ENCODE data around the gene NECAP2.
"Not testable (repeated sequence)": the region's sequence is repeated elsewhere in the genome, so short reads cannot be mapped to it uniquely, and the experiment has no call there.

Gene NECAP2

DNA sequence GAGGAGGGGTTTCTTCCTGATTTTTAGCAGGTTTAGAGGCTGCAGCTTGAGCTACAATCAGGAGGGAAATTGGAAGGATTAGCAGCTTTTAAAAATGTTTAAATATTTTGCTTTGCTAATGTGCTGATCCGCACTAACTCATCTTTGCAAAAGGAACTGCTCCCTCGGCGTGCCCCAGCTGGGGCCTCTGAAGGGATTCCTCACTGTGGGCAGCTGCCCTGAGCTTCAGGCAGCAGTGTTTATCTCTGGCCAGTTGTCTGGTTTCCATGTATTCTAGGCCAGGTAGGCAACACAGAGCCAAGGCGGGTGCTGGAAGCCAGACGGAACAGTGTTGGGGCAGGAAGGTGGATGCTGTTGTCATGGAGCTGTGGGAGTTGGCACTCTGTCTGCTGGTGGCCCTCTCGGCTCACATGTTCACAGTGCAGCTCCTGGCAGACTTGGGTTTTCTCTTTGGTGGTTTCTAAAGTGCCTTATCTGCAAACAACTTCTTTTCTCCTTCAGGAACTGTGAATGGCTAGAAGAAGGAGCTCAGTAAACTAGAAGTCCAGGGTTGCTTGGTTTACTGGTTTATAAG, 18.9 kb downstream of the NECAP2 start:
- DNase-seq (ENCODE audit: low read depth, low spot score) = no peak

DNA sequence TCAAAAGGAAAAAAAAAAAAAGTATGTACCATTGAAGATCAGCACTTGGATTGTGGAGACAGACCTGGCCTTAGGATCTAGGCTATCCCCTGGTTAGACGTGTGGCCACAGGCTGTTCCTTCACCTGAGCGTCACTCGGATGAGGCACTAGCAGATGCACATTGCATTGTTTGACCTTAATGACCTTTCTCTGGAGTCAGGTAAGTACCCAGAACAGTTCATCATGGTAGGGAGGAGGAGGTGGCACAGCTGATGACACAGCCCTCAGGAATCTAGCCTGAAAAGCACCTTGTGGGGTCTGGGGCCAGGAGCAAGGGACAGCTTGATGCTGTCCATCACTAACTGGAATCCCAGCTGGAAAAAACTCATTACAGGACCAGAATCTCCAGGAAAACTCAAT, 21.2 kb downstream of the NECAP2 start:
- DNase-seq (ENCODE audit: low read depth, low spot score) = no peak

DNA sequence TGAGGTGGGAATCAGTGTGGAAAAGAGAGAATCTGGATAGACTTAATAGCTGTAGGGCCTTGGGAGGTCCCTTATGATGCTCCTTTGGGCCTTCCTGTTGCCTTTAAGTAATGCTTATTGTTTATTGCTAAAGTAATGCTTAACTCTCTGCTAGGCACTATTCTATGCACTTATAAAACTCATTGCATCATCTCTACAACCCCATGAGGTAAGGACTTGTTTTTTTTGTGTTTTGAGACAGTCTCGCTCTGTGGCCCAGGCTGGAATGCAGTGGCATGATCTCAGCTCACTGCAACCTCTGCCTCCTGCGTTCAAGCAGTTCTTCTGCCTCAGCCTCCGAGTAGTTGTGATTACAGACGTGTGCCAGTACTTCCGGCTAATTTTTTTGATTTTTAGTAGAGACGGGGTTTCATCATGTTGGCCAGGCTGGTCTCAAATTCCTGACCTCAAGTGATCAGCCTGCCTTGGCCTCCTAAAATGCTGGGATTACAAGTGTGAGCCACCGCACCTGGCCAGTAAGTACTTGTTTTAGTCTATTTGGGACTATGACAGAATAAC, 22.3 kb downstream of the NECAP2 start:
- DNase-seq (ENCODE audit: low read depth, low spot score) = no peak

DNA sequence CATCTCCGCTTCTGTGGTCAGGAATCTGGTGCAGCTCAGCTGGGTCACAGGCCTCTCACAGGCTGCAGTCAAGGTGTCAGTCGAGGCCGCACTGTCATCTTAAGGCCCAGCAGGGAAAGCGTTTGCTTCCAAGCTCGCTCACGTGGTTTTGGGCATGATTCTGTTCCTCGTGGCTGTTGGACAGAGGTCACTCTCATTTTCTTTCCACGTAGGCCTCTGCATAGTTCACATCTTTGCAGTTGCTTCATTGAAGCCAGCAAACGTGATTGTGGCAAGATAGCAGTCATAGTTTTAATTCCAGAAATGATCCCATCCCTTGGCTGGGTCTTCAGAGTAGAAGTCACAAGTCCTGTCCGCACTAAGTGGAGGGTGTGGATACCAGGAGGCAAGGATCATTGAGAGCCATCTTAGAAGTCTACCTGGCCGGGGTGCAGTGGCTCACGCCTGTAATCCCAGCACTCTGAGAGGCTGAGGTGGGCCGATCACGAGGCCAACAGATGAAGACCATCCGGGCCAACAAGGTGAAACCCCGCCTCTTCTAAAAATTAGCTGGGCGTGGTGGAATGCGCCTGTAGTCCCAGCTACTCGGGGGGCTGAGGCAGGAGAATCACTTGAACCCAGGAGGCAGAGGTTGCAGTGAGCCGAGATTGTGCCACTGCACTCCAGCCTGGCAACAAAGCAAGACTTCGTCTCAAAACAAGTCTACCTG, 24.5 kb downstream of the NECAP2 start:
- no peak for DNase-seq (ENCODE audit: low read depth, low spot score)

DNA sequence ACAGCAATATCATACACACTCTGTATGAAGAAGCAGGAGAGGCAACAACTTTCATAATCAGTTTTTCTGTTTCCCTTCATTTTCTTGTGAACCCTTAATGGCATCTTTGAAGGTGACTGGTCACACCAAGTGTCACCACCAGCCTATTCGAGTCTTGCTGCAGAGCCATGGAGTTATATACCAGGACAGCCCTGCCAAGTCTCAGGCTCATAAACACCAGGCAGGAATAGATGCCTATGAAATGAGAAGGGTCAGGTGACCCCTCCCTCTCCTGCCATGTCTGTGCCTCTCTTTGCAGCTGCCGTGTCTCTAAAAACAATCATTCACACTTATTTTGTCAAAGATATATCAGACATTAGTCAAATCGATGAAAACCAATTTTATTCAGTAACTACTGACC, 28.0 kb downstream of the NECAP2 start:
- DNase-seq (ENCODE audit: low read depth, low spot score) = no peak

DNA sequence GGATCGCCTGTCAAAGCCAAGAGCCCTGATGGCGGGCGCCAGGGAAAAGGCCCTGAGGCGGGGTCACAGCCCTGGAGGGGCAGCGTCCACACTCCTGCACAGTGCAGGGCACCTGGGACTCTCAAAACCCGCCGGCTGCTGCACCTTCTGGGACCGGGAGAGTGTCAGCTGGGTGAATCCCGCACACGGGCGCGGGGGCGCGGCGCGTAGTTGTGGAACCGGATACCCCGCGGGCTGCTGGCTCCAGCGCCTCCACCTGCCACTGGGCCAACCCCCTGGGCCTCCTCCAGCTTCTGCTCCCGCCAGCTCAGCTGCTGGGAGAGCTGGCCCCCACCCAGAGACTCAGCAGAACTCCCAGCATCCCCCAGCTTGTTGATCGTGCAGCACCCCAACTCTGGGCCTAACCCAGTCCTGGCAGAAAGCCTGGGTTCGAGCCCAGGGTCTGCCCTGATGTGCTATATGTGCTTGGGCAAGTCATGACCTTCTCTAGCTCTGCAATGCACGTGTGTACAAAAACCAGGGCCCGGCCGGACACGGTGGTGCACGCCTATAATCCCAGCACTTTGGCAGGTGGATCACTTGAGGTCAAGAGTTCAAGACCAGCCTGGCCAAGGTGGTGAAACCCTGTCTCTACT, 33.8 kb downstream of the NECAP2 start:
- DNase-seq (ENCODE audit: low read depth, low spot score) = no peak

DNA sequence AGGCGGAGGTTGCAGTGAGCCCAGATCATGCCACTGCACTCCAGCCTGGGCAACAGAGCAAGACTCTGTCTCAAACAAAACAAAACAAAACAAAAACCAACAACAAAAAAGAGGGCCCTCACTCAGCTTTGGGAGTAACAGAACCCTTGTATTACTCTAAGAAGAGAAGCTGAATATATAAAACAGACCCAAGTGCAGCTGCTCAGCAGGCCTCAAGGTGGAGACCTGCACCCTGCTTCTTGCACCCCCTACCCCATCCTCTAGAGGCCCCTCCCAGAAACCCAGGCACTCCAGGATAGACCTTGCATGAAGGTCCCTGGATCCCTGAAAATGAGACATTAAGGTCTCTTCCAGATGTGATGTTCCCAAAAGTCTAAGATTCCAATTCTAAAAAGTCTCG, 34.4 kb downstream of the NECAP2 start:
- not testable (repeated sequence) for DNase-seq (ENCODE audit: low read depth, low spot score)

DNA sequence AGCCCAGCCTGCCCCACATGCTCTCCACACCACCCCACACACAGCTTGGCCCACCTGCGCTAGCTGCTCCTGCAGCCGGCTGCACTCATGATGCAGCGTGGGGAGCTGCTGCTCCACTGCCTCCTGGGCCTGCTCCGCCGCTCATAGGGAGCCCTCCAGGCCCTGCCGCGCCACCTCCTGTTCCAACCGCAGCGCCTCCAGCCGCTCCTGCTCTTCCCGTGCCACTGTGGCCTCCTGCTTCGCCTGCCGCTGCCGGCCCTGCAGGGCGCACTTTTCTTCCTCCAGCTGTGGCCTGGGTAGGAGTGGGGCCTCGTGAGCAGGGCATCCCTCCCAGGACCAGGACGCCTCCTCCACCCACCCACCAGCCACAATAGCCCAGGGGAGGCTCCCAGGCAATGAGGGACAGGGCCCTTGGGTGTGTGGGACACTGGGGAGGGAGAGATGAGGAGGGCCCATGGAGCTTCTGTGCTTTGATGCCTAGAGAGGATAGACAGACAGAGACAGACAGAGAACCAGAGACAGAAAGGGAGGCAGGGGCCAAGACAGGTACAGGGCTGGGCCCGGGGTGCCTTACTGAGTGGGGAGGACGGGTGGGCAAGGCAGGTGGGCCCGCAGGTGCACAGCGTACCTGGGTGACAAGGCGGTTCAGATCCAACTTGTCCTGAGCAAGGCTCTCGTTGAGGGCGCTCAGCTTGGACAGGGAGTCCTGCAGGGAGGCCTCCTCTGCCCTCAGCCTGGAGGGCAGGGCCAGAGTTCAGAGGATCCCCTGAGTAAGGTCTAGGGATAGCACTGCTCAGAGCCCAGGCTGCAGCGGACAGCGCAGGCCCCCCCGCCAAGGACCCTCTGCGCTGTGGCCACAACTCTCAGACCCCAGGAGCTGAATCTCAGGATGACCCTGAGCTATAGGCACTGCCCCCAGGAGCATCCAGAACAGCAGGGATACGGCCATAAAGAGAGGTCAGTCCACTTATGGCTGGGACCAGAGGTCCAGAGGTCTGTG, 35.5 kb downstream of the NECAP2 start:
- not testable (repeated sequence) for DNase-seq (ENCODE audit: low read depth, low spot score)

DNA sequence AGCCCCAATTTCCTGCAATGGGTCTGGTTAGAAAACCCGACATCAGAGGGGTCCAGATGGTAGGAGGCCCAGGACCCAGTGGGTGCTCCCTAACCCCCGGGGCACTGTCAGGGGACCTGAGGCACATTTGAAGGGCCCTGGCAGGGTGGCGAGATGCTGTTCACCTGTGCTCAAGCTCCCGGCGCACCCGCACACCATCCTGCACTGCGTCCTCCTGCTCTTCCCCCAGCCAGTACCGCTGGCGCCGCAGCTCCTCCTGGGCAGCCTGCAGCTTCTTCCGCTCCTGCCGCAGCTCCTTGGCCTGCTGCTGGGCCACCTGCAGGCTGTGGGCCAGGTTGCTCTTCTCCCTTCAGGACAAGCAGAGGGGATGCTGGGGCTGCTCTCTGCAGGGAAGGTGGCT, 37.6 kb downstream of the NECAP2 start:
- DNase-seq (ENCODE audit: low read depth, low spot score) = no peak

DNA sequence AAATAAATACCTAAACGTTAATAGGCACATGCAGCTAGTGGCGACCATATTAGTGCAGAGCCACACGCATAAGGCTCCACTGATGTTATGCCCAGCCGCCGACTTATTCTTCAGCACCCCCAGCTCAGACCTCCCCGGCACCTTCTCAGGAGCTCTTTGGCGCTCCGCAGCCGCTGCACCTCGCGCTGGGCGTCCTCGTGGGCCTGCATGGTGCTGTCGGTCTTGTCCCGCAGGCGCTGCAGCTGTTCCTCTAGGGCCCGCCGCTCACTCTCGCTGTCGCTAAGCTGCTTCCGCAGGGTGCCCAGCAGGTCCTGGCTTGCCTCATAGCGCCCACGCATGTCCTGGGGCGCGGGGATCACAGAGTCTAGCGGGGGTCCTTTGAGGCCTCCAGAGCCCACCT, 42.6 kb downstream of the NECAP2 start:
- DNase-seq (ENCODE audit: low read depth, low spot score) = not testable (repeated sequence)

DNA sequence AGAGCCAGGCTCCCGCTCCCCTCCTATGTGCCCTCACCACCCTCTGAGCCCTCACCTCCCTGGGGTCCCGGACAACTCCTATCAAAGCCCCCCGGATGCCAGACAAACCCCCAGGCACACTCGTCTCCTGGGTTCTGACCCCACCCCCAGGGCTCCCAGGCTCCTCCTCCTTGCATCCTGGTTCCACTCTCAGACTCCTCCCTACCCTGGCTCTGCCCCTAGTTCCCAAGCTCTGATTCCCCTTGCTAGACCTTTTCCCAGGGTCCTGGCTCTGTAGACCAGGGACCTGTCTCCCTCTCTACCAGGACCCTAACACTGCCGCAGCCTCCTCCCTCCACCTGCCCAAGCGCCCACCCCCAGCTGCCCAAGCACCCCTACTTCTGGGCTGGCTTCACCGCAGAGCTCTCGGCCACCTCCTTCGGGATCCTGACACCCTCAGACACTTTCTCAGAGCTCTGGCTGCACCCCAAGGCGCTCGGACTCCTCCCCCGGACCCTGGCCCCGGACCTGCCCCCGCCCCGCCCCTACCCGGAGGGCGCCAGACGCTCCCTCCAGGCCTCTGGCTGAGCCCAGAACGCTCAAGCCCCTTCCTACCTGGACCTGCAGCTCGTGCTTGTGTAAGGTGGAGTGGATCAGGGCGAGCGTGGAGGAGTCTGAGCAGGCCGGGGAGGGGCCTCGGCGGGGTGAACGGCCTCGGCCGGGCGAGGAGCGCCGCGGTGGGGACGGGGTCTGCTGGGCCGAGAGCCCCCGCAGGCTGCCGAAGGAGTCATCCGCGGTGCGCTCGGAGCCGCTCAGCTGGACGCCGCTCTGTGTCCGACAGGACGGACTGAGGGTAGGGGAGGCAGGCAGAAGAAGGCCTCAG, 43.3 kb downstream of the NECAP2 start:
- not testable (repeated sequence) for DNase-seq (ENCODE audit: low read depth, low spot score)

DNA sequence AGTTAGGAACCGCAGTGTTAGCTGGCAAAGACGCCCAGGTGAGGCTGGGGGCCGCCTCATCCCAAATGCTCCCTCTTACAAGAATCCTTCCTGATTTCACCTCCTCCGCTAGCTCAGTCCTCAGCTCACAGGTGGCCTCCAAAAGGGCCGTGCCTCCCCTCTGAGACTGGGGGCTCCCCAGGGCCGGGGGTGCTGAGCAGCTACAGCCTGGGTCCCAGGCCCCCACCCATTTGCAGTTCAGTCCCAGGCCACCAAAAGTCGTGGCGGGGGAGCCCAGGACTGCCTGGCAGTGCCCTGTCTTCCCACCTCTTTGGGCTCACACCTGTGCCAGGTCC, 43.9 kb downstream of the NECAP2 start:
- no peak for DNase-seq (ENCODE audit: low read depth, low spot score)

DNA sequence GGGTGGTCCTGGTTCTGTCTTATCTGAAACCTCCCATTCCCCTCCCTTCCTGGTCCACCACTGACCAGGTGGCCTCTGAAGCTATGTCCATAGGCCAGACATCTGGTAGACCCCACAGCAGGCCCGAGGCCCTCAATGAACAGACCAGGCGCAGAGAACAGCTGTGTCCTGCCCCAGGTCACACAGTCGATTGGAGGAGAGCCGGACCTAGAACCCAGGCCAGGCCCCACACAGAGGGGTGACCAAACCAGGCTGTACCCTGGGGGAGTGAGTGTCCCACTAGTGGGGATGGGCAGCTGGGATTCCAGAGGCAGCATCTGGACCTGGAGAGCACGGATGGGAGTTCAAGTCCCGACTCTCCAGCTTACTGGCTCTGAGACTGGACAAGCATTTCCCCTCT, 44.4 kb downstream of the NECAP2 start:
- no peak for DNase-seq (ENCODE audit: low read depth, low spot score)

DNA sequence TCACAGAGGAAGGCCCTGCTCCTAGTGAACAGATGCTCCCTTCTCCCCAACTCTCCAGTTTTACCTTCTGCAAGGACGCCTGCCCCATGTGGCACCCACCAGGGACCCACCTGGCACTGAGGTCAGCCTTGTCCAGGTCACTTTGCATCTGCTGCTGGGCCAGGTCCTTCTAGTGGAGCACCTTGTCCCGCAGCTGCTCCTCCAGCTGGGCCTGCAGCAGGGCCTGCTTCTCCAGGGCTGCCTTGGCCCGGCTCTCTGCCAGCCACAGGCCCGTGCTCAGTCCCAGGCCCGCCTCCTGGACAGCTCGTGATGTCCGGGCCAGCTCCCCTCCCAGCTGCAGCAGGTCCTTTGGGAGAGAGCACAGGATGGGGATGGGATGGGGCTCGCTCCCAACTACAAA, 45.8 kb downstream of the NECAP2 start:
- DNase-seq (ENCODE audit: low read depth, low spot score) = not testable (repeated sequence)

DNA sequence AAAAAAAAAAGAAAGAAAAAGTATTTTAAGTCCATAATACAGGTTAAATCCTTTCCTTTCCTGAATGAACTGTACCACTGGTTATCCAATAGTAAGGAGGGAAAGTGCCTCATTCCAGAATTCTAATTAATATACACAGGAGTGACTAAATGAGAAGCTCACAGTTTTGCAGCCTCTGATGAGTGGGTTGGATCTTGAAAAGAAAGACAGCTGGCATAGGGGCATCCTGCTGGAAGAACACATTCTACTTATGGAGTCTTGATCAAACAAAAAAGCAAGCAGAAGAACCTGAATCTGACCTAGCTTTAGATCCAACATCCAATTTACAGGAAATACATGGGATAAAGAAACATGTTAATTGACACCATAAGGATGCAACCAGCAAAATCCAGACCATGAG, 46.5 kb downstream of the NECAP2 start:
- not testable (repeated sequence) for DNase-seq (ENCODE audit: low read depth, low spot score)

DNA sequence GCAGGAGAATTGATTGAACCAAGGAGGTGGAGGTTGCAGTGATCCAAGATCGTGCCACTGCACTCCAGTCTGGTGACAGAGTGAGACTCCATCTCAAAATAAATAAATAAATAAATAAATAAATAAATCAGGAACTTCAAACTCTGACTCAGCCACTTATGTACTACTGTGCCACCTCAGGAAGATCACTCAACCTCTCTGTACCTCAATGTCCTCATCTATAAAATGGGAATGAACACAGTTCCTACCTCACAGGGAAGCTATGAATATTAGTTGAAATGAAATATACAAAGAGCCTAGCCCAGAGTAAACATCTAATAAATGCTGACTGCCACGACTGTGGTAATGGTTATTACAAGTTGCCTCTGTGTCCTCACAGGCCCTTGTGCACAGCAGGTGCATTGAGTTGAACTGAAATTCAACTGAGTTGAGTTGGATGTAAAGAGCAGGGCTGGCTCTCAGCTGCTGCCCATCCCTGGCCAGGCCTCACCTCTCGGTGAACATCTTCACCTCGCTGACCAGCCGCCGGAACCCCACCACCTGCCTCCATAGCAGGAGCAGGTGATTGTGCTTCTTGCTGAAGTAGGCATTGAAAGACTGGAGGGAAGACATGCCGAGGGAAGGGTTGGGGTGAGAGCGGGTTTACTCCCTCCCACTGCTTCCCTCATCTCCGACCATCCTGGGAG, 48.8 kb downstream of the NECAP2 start:
- DNase-seq (ENCODE audit: low read depth, low spot score) = not testable (repeated sequence)

DNA sequence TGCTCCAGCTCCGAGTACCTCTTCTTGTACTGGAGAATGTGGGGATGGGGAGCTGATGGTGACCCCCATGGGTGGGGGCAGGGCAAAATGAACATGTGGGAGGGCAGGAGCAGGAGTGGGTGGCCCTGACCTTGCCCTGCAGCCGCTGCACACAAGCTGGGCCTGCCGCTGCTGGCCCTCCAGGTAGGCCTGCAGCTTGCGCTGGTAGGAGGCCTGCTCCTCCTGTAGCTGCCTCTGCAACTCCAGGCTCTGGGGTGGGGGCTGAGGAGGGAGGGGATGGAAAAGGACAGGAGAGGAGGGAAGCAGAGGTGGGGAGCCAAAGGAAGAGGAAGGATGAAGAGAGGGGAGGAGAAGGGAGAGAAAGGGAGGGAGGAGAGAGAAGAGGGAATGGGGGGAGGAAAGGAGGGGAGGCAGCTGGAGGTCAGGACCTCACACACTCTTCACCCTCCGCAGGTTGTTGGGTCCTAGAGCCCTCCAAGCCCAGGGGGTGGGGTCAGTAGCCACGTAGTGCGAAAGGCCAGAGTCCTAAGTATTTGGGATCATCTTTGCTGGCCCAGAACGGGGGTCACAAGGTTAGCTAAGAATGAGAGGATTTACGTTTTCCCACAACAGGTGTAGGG, 50.6 kb downstream of the NECAP2 start:
- DNase-seq (ENCODE audit: low read depth, low spot score) = no peak

DNA sequence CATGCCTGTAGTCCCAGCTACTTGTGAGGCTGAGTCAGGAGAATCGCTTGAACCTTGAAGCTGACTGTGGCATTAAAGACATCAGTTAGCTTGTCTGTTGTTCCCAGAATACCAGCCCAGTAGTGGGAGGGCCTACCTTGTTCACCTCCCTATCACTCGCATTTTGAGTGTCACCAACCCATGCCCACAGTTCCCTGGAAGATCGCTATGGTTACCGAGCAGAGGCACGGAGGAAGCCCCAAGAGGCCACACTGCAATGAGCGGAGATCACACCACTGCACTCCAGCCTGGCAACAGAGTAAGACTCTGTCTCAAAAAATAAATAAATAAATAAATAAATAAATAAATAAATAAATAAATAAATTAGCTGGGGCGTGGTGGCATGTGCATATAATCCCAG, 52.4 kb downstream of the NECAP2 start:
- DNase-seq (ENCODE audit: low read depth, low spot score) = not testable (repeated sequence)

DNA sequence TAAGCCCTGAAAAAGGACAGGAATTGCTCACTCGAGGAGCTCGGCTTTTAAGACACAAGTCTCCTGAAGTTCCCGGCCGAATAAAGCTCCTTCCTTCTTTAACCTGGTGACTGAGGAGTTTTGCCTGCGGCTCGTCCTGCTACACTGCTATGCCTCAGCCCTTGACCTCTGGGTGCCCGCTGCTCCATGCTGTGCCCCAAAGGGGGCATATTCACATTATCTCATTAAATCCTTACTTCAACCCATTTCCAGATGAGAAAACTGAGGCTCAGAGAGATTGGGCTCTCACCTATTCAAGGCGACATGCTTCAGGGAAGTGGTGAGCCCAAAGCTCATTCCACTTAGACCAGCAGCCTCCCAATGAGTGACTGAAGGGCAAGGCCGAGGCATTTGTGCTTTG, 53.2 kb downstream of the NECAP2 start:
- not testable (repeated sequence) for DNase-seq (ENCODE audit: low read depth, low spot score)

DNA sequence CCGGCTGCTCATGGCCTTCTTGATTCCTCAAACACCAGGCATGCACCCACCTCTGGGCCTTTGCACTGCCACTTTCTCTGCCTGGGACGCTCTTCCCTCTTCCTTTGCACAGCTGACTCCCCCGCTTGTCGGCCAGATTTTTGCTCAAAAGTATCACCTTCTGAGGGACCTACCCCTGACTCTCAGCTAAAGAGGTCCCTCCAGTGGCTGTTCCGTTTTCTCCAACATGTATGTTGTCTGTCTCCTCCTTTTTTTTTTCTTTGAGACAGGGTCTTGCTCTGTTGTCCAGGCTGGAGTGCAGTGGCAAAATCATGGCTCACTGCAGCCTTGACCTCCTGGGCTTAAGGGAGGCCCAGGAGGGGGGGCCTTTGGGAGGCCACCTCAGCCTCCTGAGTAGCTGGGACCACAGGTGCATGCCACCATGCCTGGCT, 57.0 kb downstream of the NECAP2 start:
- DNase-seq (ENCODE audit: low read depth, low spot score) = not testable (repeated sequence)

Data from smooth muscle cell of the brain vasculature (primary cell).